ENCODE results near the gene PSMC2.

PSMC2 gene

GRCh38 chr7:103379270-103379975 is 32.0 kb downstream of the PSMC2 start:
- H3K27me3 ChIP-seq: peaks cover 31% of the 10 kb centered on the region
- no peaks in the 10 kb centered on the region for H3K36me3 ChIP-seq
- TF ChIP-seq CTCF (IDR thresholded peaks at IDR 0.05): no peak
- H3K4me3 ChIP-seq (ENCODE audit: low read depth in 1 of 2, low read length in 1 of 2): no peak overlapping the region
- no peak overlapping the region for H3K27ac ChIP-seq
- no peaks in the 10 kb centered on the region for H3K9me3 ChIP-seq
- no peaks in the 10 kb centered on the region for H3K4me1 ChIP-seq (ENCODE audit: control insufficient read depth in 1 of 2, insufficient read depth in 1 of 2, low read depth in 1 of 2, low read length in 1 of 2)

GRCh38 chr7:103380395-103381191 is 33.1 kb downstream of the PSMC2 start:
- Histone ChIP-seq H3K4me1 (ENCODE audit: control insufficient read depth in 1 of 2, insufficient read depth in 1 of 2, low read depth in 1 of 2, low read length in 1 of 2) (no peaks in the 10 kb centered on the region), H3K4me3 (ENCODE audit: low read depth in 1 of 2, low read length in 1 of 2) (no peak overlapping the region), H3K9me3 (no peaks in the 10 kb centered on the region), H3K27ac (no peak overlapping the region), H3K36me3 (no peaks in the 10 kb centered on the region), H3K27me3 (peaks cover 31% of the 10 kb centered on the region)
- TF ChIP-seq CTCF (IDR thresholded peaks at IDR 0.05): no peak

- peaks cover 31% of the 10 kb centered on the region for H3K27me3 ChIP-seq
- H3K4me3 ChIP-seq (ENCODE audit: low read depth in 1 of 2, low read length in 1 of 2): no peak overlapping the region
- H3K36me3 ChIP-seq: no peaks in the 10 kb centered on the region
- TF ChIP-seq CTCF (IDR thresholded peaks at IDR 0.05): no peak
- H3K27ac ChIP-seq: no peak overlapping the region
- no peaks in the 10 kb centered on the region for H3K4me1 ChIP-seq (ENCODE audit: control insufficient read depth in 1 of 2, insufficient read depth in 1 of 2, low read depth in 1 of 2, low read length in 1 of 2)
- H3K9me3 ChIP-seq: no peaks in the 10 kb centered on the region
These were observed 34.0 kb downstream of the PSMC2 start for GRCh38 chr7:103381280-103382031.

GRCh38 chr7:103382032-103382402 is 34.6 kb downstream of the PSMC2 start:
- peaks cover 26% of the 10 kb centered on the region for H3K27me3 ChIP-seq
- no peak for TF ChIP-seq CTCF (IDR thresholded peaks at IDR 0.05)
- no peaks in the 10 kb centered on the region for H3K4me1 ChIP-seq (ENCODE audit: control insufficient read depth in 1 of 2, insufficient read depth in 1 of 2, low read depth in 1 of 2, low read length in 1 of 2)

GRCh38 chr7:103387242-103387641 is 39.8 kb downstream of the PSMC2 start:
- Histone ChIP-seq H3K27ac (no peak overlapping the region), H3K4me1 (ENCODE audit: control insufficient read depth in 1 of 2, insufficient read depth in 1 of 2, low read depth in 1 of 2, low read length in 1 of 2) (no peaks in the 10 kb centered on the region), H3K27me3 (peaks cover 5% of the 10 kb centered on the region), H3K4me3 (ENCODE audit: low read depth in 1 of 2, low read length in 1 of 2) (no peak overlapping the region), H3K9me3 (no peaks in the 10 kb centered on the region), H3K36me3 (no peaks in the 10 kb centered on the region)
- no peak for TF ChIP-seq CTCF (IDR thresholded peaks at IDR 0.05)

More at GRCh38 chr7:103382032-103382402, 34.6 kb downstream of the PSMC2 start:
- H3K9me3 ChIP-seq: no peaks in the 10 kb centered on the region
- H3K4me3 ChIP-seq (ENCODE audit: low read depth in 1 of 2, low read length in 1 of 2): no peak overlapping the region
- no peak overlapping the region for H3K27ac ChIP-seq
- H3K36me3 ChIP-seq: no peaks in the 10 kb centered on the region
